ENCODE measurements around the gene LBHD2.

GRCh38 chr14:103072595-103073366, 11.2 kb upstream of the LBHD2 start:
- no peak for TF ChIP-seq POLR2A (IDR thresholded peaks at IDR 0.05)
- no peak for TF ChIP-seq CTCF (IDR thresholded peaks at IDR 0.05)
